GM11168 (cell line): ENCODE results near the gene DDX11.
"Not testable (repeated sequence)": the region's sequence is repeated elsewhere in the genome, so short reads cannot be mapped to it uniquely, and the experiment has no call there.

Experiments
- in situ Hi-C: fragments of 300-500 bp; cut with MboI; formaldehyde crosslinking; loops from one replicate; pipeline ENCODE4 v1.12.0; 2022; ENCODE audit warnings: low sequenced_read_pairs; ENCODE audit not compliant: unreplicated experiment

DDX11 gene

DNA sequence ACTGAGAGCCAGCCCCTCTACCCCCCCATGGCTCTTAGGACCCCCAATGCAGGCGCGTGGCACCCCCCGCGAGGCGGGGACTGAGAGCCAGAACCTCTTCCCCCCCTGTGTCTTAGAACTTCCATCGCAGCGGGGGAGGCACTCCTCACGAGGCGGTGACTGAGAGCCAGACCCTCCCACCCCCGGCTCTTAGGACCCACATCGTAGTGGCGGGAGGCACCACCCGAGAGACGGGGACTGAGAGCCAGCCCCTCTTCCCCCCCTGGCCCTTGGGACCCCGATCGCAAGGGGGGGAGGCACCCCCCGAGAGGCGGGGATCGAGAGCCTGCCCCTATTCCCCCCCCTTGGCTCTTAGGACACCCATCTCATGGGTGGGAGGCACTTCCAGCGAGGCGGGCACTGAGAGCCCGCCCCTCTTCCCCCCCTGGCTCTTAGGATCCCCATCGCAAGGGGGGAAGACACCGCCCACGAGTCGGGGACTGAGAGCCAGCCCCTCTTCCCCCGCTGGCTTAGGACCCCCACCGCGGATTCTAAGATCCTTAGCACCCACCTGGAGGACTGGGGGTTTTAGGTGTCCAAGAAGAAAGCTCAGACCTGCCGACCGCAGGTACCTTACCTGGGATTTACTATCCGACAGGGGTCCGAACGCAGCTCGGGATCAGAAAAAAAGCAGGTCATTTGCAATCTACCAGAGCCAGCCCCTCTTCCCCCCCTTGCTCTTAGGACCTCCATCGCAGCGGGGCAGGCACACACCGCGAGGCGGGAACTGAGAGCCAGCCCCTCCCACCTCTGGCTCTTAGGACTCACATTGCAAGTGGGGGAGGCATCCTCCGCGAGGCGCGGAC is 44.9 kb downstream of the DDX11 start:
- in situ Hi-C loops = loop anchor here (25.0 kb wide), 1 partner anchor 119 kb away; no protein-coding TSS in a partner anchor

DNA sequence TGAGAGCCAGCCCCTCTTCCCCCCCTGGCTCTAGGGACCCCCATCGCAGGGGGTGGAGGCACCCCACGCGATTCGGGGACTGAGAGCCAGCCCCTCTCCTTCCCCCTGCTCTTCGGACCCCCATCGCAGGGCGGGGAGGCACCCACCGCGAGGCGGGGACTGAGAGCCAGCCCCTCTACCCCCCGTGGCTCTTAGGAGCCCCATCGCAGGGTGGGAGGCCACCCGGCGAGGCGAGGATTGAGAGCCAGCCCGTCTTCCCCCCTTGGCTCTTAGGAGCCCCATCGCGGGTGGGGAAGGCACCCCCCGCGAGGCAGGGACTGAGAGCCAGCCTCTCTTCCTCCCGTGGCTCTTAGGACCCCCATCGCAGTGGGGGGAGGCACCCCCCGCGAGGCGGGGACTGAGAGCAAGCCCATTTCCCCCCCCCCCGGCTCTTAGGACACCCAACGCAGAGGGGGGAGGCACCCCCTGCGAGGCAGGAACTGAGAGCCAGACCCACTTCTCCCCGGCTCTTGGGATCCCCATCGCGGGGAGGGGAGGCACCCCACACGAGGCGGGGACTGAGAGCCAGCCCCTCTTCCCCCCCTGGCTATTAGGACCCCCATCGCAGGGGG is 45.6 kb downstream of the DDX11 start:
- in situ Hi-C loops = loop anchor here (25.0 kb wide), 1 partner anchor 118 kb away; no protein-coding TSS in a partner anchor

DNA sequence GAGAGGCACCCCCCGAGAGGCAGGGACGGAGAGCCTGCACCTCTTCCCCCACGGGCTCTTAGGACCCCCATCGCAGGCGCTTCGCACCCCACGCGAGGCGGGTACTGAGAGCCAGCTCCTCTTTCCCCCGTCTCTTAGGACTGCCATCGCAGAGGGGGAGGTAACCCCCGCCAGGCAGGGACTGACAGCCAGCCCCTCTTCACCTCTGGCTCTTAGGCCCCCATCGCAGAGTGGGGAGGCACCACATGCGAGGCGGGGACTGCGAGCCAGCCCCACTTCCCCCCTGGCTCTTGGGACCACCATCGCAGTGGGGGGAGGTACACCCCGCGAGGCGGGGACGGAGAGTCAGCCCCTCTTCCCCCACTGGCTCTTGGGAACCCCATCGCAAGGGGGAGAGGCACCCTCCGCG is 46.1 kb downstream of the DDX11 start:
- in situ Hi-C loops = loop anchor here (25.0 kb wide), 1 partner anchor 117 kb away; no protein-coding TSS in a partner anchor

DNA sequence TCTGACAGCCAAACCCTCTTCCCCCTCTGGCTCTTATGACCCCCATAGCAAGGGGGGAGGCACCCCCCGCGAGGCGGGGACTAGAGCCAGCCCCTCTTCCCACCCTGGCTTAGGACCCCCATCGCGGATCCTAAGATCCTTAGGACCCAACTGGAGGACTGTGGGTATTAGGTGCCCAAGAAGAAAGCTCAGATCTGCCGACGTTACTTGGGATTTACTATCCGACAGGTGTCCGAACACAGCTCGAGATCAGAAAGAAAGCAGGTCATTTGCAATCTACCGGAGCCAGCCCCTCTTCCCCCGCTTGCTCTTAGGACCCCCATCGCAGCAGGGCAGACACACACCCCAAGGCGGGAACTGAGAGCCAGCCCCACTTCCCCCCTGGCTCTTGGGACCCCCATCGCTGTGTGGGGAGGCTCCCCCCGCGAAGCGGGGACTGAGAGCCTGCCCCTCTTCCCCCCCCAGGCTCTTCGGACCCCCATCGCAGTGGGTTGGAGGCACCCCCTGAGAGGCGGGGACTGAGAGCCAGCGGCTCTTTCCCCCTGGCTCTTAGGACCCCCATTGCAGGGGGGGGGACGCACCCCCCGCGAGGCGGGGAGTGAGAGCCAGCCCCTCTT is 46.8 kb downstream of the DDX11 start:
- in situ Hi-C loops = loop anchor here (25.0 kb wide), 1 partner anchor 117 kb away; no protein-coding TSS in a partner anchor

DNA sequence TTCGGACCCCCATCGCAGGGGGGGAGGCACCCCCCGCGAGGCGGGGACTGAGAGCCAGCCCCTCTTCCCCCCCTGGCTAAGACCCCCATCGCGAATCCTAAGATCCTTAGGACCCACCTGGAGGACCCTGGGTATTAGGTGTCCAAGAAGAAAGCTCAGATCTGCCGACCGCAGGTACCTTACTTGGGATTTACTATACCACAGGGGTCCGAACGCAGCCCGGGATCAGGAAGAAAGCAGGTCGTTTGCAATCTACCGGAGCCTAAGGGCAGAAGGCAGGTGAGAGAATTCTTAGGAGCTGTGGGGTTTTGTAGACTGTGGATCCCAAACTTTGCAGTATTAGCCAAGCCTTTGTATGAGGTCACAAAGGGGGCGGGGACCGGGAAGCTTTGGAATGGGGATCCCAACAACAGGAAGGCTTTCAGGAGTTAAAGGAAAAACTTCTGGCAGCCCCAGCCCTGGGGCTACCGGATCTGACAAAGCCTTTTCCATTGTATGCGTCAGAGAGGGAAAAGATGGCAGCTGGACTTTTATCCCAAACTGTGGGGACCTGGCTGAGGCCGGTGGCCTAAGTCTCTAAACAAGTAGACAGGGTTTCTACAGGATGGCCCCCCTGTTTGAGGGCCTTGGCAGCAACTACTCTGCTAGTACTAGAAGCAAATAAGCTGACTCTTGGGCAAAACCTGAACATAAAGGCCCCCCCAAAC is 47.5 kb downstream of the DDX11 start:
- in situ Hi-C loops = loop anchor here (25.0 kb wide), 1 partner anchor 116 kb away; no protein-coding TSS in a partner anchor

DNA sequence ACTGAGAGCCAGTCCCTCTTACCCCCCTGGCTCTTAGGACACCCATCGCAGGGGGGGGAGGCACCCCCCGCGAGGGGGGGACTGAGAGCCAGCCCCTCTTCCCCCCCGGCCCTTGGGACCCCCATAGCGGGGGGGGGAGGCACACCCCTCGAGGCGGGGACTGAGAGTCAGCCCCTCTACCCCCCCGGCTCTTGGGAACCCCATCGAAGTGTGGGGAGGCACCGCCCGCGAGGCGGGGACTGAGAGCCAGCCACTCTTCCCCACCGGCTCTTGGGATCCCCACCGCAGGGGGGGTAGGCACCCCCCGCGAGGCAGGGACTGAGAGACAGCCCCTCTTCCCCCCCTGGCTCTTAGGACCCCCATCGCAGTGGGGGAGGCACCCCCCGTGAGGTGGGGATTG is 48.8 kb downstream of the DDX11 start:
- in situ Hi-C loops = loop anchor here (25.0 kb wide), 1 partner anchor 115 kb away; no protein-coding TSS in a partner anchor

DNA sequence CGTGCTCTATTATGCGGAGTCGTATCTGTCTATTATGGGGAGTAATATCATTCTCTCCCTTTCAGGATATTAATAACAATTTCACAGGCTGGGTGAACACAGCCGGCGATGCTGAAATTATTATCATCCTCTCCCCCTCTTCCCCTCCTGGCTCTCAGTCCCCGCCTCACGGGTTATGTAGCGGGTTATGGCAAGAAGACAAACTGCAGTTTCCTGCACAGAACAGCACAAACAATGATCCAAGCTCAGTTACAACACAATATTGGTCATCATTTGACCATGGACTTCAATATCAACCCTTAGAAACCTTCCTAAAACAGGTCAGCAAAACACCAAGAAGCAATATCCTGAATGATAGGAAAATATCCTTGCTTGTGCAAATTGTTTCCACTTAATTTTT is 50.5 kb downstream of the DDX11 start:
- in situ Hi-C loops = loop anchor here (25.0 kb wide), 1 partner anchor 113 kb away; no protein-coding TSS in a partner anchor

DNA sequence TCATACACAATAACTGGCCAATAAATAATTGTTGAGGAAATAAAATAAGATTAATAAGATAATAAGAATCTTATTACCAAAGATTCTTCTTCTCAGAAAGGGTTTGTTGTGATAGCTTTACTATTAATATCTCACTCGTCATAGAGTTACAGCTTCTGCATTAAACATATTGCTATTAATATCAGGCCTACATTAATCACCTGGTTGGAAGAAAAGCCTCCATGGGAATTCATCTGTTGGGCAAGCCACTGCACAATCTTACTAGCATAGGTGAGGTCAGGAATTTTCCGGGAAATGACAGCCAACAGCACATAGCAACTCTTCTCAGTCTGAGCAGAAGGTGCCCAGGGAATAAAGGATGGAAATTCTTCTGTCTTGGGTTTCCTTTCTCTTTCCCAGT is 51.5 kb downstream of the DDX11 start:
- in situ Hi-C loops = not testable (repeated sequence)

DNA sequence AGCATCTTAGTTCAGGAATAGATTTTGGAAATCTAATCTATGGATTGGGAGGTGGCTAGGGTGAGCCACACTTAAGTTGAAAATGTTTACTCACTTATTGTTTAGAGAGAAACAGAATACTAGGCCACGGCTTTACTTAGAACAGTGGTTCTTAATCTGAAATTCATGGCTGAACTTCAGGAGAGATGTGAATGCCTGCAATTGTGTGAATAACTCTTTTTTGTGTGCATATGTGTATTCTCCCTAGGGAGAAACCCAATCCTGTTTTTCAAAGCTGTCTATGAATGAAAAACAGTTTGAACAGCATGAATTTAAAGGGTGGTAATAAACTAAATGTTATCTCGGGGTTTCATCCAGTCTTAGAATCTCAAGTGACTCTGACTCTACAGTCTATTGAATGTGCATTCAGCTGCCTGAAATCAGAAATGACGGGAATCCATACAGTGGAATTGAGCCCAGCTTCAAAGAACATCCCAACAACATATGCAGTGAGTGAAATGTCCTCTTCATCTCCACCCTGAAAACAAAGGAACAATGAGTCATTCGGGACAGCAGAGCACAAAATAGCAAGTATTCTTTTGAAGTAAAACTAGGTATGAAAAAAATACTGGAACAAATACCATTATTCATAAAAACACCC is 53.7 kb downstream of the DDX11 start:
- in situ Hi-C loops = not testable (repeated sequence)

DNA sequence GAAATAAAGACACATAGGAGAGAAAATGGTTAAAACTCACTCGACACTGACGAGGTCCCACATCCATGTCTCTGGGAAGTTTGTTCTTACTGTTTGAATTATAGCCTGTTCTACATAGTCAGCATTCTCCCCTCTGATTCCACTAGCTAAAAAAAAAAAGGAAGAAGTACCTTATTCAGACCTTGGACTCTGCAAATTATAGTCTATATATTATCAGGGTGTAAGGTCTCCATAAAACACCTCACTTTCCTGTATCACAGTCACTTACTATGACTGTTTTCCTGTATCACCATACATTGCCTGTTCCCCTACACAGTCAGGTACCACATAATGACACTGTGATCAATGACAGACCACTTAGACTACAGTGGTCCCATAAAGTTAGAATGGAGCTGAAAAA is 62.9 kb downstream of the DDX11 start:
- in situ Hi-C loops = not testable (repeated sequence)

DNA sequence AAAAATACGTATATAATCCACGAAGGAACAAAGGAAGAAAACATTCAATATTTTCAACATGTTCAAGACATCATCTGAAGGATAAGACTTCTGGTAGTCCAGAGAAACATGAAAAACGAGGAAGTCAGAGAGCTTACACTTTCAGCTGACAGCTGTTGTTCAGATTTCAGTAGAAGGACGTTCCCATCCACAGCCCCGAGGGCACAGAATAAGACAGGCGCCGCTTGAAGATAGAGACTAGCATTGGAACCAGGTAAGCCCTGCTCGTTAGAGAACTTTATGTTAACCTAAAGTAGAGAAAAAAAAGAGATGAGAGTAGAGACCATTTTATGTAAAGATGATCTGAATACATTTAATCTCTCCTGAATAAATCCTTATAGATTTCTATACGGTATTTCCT is 71.1 kb downstream of the DDX11 start:
- in situ Hi-C loops = not testable (repeated sequence)

DNA sequence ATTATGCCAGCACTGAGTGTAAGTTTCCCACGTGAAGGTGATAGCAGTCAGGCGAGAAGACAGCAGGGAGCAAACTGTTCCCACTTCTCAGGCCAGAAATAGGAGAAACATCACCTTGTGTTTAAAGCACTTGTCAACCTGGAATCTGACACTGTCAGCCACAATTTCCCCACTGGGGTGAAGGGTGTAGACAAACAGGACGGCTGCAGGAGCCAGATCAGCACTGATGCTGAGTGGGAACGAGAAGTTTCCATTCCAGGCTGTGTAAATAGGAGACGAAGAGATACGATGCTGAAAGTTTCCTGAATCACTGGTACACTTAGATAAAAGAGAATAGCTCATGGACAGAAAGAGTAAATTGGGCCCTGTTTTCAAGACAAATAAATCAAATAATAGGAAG is 71.6 kb downstream of the DDX11 start:
- in situ Hi-C loops = not testable (repeated sequence)

DNA sequence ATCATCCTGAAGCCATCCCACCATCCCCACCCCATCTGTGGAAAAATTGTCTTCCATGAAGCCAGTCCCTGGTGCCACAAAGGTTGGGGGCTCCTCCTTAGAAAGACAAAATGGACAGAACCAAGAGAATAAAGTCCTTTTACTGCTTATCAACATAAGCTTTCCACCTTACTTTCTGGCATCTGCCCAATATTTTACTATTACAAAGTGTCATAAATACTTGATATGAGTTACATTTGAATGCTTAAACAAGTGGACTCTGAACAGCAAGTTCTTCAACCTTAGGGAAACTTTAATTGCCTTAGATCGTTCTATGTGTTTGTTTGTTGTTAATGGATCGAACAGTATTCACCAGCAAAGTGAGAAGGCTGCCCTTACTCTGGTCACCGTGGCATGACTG is 73.8 kb downstream of the DDX11 start:
- in situ Hi-C loops = not testable (repeated sequence)

DNA sequence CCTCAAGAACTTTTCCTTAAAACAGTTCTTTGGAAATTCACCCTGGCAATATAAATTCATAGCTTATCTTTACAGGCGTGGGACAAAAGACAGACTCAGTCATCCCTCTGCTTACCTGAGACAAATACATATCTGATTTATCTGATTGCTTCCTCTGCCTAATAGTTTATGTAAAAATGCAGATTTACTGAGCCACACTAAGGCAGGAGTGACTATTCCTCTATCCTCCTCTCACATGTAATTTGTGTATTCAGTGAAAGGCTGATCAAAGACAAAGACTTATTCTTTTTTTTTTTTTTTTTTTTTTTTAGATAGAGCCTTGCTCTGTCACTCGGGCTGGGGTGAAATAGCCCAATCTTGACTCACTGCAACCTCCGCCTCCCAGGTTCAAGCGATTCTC is 77.1 kb downstream of the DDX11 start:
- in situ Hi-C loops = not testable (repeated sequence)
